DND-41 (cell line): ENCODE measurements around the gene MKX.

Experiments used
- ATAC-seq: fragments of 200-7000 bp; cut with Tn5 transposase; 3 replicates; pipeline ENCODE4 v1.9.1; 2021; ENCODE audit warnings: low read depth; ENCODE audit not compliant: insufficient read depth
- DNase-seq: peaks from one replicate; pipeline ENCODE4 v3.0.0-alpha.2; 2020
- H2AFZ ChIP-seq: 2 replicates; pipeline ENCODE4 v1.6.0; 2012; ENCODE audit warnings: low read depth, low read length
- H3K27ac ChIP-seq: 2 replicates; pipeline ENCODE4 v1.5.1; 2012; ENCODE audit warnings: low read length, inconsistent platforms
- H3K27me3 ChIP-seq: fragments of 200-600 bp; sonication (generic); 2 replicates; pipeline ENCODE4 v1.6.0; 2012; ENCODE audit warnings: low read length, mild to moderate bottlenecking, inconsistent platforms; ENCODE audit not compliant: insufficient read depth, poor library complexity
- H3K36me3 ChIP-seq: 2 replicates; pipeline ENCODE4 v1.5.1; 2012; ENCODE audit warnings: low read length, inconsistent platforms; ENCODE audit not compliant: insufficient read depth
- H3K4me1 ChIP-seq: 2 replicates; pipeline ENCODE4 v1.5.1; 2012; ENCODE audit warnings: mild to moderate bottlenecking, low read length; ENCODE audit not compliant: insufficient read depth
- H3K4me2 ChIP-seq: 2 replicates; pipeline ENCODE4 v1.6.0; 2012; ENCODE audit warnings: mild to moderate bottlenecking, moderate library complexity, low read length, inconsistent platforms; ENCODE audit not compliant: insufficient read depth
- H3K4me3 ChIP-seq, 2 experiments: fragments of 200-600 bp in 1 of 2; shearing (Covaris generic) in 1 of 2; 2 replicates each; pipeline ENCODE4 v1.5.1; 2012 to 2016; ENCODE audit warnings: inconsistent platforms in 2 of 2, low read length in 2 of 2, mild to moderate bottlenecking in 2 of 2, low read depth in 1 of 2, moderate library complexity in 1 of 2
- H3K79me2 ChIP-seq: 2 replicates; pipeline ENCODE4 v1.6.0; 2012; ENCODE audit warnings: low read length, inconsistent platforms; ENCODE audit not compliant: insufficient read depth
- H3K9ac ChIP-seq: 2 replicates; pipeline ENCODE4 v1.6.0; 2012; ENCODE audit warnings: low read depth, mild to moderate bottlenecking, inconsistent platforms, low read length, moderate library complexity
- H3K9me3 ChIP-seq: 2 replicates; pipeline ENCODE4 v1.5.1; 2012; ENCODE audit warnings: low read length, moderate library complexity, mild to moderate bottlenecking, inconsistent platforms; ENCODE audit not compliant: insufficient read depth, severe bottlenecking
- H4K20me1 ChIP-seq: 2 replicates; pipeline ENCODE4 v1.6.0; 2012; ENCODE audit warnings: low read length; ENCODE audit not compliant: insufficient read depth
- CTCF ChIP-seq: IDR thresholded peaks from 2 replicates; pipeline ENCODE4 v1.5.1; 2012; ENCODE audit warnings: borderline replicate concordance, low read length, moderate library complexity, mild to moderate bottlenecking; ENCODE audit not compliant: poor library complexity, severe bottlenecking; ENCODE audit errors: extremely low read depth
- EZH2 ChIP-seq: IDR thresholded peaks from 3 replicates; pipeline ENCODE4 v1.6.1; 2012; ENCODE audit warnings: borderline replicate concordance, low read depth, mild to moderate bottlenecking, moderate library complexity, low read length, inconsistent platforms; ENCODE audit not compliant: severe bottlenecking

MKX gene

GRCh38 chr10:27709304-27709703, 36.3 kb downstream of the MKX start:
- TF ChIP-seq EZH2 (no peak), CTCF (no peak)
- Histone ChIP-seq H3K4me1 (no peaks in the 10 kb centered on the region), H3K36me3 (no peaks in the 10 kb centered on the region), H3K4me2 (no peak overlapping the region), H4K20me1 (no peaks in the 10 kb centered on the region), H3K9ac (no peak overlapping the region), H3K27me3 (peaks cover 3% of the 10 kb centered on the region), H3K4me3 (no peak overlapping the region), H3K79me2 (no peaks in the 10 kb centered on the region), H2AFZ (no peak overlapping the region), H3K9me3 (no peaks in the 10 kb centered on the region), H3K27ac (no peak overlapping the region)
- ATAC-seq (no peak), DNase-seq (no peak)

GRCh38 chr10:27701938-27702537, 43.6 kb downstream of the MKX start:
- TF ChIP-seq CTCF: no peak
- no peak for TF ChIP-seq EZH2
- H3K36me3 ChIP-seq: no peaks in the 10 kb centered on the region
- no peak overlapping the region for H2AFZ ChIP-seq
- DNase-seq (no peak), ATAC-seq (no peak)
- H4K20me1 ChIP-seq: no peaks in the 10 kb centered on the region
- H3K27me3 ChIP-seq: peaks cover 3% of the 10 kb centered on the region
- H3K9me3 ChIP-seq: no peaks in the 10 kb centered on the region
- no peak overlapping the region for H3K4me2 ChIP-seq
- no peak overlapping the region for H3K27ac ChIP-seq
- no peaks in the 10 kb centered on the region for H3K4me1 ChIP-seq
- no peak overlapping the region for H3K4me3 ChIP-seq
- no peaks in the 10 kb centered on the region for H3K79me2 ChIP-seq
- H3K9ac ChIP-seq: no peak overlapping the region

- Histone ChIP-seq H3K4me3 (no peak overlapping the region), H3K4me1 (no peaks in the 10 kb centered on the region), H4K20me1 (no peaks in the 10 kb centered on the region), H3K79me2 (no peaks in the 10 kb centered on the region), H2AFZ (no peak overlapping the region), H3K36me3 (no peaks in the 10 kb centered on the region), H3K4me2 (no peak overlapping the region), H3K9me3 (no peaks in the 10 kb centered on the region), H3K27me3 (peaks cover under 1% of the 10 kb centered on the region), H3K27ac (no peak overlapping the region), H3K9ac (no peak overlapping the region)
- ATAC-seq (no peak), DNase-seq (no peak)
- TF ChIP-seq CTCF (no peak), EZH2 (no peak)
Measured at GRCh38 chr10:27699776-27700175, 45.8 kb downstream of the MKX start.

- H3K9me3 ChIP-seq: no peaks in the 10 kb centered on the region
- no peak overlapping the region for H3K4me3 ChIP-seq
- no peaks in the 10 kb centered on the region for H3K79me2 ChIP-seq
- H4K20me1 ChIP-seq: no peaks in the 10 kb centered on the region
- no peaks in the 10 kb centered on the region for H3K4me1 ChIP-seq
- H3K4me2 ChIP-seq: no peak overlapping the region
- no peak overlapping the region for H3K9ac ChIP-seq
- no peak overlapping the region for H2AFZ ChIP-seq
- TF ChIP-seq EZH2: no peak
- TF ChIP-seq CTCF: no peak
- H3K27ac ChIP-seq: no peak overlapping the region
- no peak for ATAC-seq
- DNase-seq: no peak
- no peaks in the 10 kb centered on the region for H3K36me3 ChIP-seq
- H3K27me3 ChIP-seq: no peaks in the 10 kb centered on the region
Measured at GRCh38 chr10:27698961-27699360, 46.7 kb downstream of the MKX start.
